CD14-positive monocyte (primary cell): ENCODE measurements around the gene PLEKHG4. TPM values are rescaled to one million over a fixed set of nuclear protein-coding genes. Genes with fewer than 3 reads are reported as not detected.

Experiments used
- DNase-seq, 3 donors: peaks; one replicate each; pipeline ENCODE4 v3.0.0-alpha.2; 2011 to 2022
- H2AFZ ChIP-seq: 2 replicates; pipeline ENCODE4 v1.6.0; 2012; ENCODE audit warnings: mild to moderate bottlenecking, low read depth, low read length, inconsistent platforms; ENCODE audit not compliant: insufficient read depth, poor library complexity, severe bottlenecking
- H3K27ac ChIP-seq, 2 donors: 1 replicate in 1 of 2; 2 replicates in 1 of 2; pipeline ENCODE4 v1.5.1; 2012 to 2013; ENCODE audit warnings: low read length in 2 of 2, control low read depth in 1 of 2, inconsistent platforms in 1 of 2, low read depth in 1 of 2, mild to moderate bottlenecking in 1 of 2
- H3K27me3 ChIP-seq, 2 donors: one replicate each; pipeline versions ENCODE4 v1.6.0 to v1.6.1; 2011 to 2013; ENCODE audit warnings: low read length in 2 of 2; ENCODE audit not compliant: control insufficient read depth in 2 of 2, insufficient read depth in 2 of 2
- H3K36me3 ChIP-seq, 2 donors: replicated peaks in 1 of 2; 1 replicate in 1 of 2; 2 replicates in 1 of 2; pipeline versions ENCODE4 v1.5.1 to v1.6.1; 2012 to 2013; ENCODE audit warnings: low read length in 2 of 2, control low read depth in 1 of 2, inconsistent platforms in 1 of 2, mild to moderate bottlenecking in 1 of 2; ENCODE audit not compliant: insufficient read depth in 2 of 2, control insufficient read depth in 1 of 2
- H3K4me1 ChIP-seq, 2 donors: 1 replicate in 1 of 2; 2 replicates in 1 of 2; pipeline versions ENCODE4 v1.5.1 to v1.6.1; 2012 to 2013; ENCODE audit warnings: low read length in 2 of 2, control low read depth in 1 of 2, inconsistent platforms in 1 of 2, mild to moderate bottlenecking in 1 of 2, moderate library complexity in 1 of 2; ENCODE audit not compliant: insufficient read depth in 2 of 2, control insufficient read depth in 1 of 2
- H3K4me2 ChIP-seq: replicated peaks from 2 replicates; pipeline ENCODE3; 2012; ENCODE audit warnings: low read length, moderate library complexity, mild to moderate bottlenecking; ENCODE audit not compliant: poor library complexity, severe bottlenecking; ENCODE audit errors: extremely low read depth
- H3K4me3 ChIP-seq, 3 experiments: fragments of 200-600 bp in 1 of 3; sonication (generic) in 1 of 3; replicated peaks in 1 of 3; 1 replicate in 2 of 3; 2 replicates in 1 of 3; pipeline ENCODE4 v1.5.1; 2011 to 2013; ENCODE audit warnings: low read length in 3 of 3, mild to moderate bottlenecking in 3 of 3, control low read depth in 2 of 3, low read depth in 2 of 3, inconsistent platforms in 1 of 3, moderate library complexity in 1 of 3
- H3K79me2 ChIP-seq: 2 replicates; pipeline ENCODE4 v1.6.0; 2012; ENCODE audit warnings: mild to moderate bottlenecking, control low read depth, inconsistent platforms, low read length, moderate library complexity; ENCODE audit not compliant: insufficient read depth
- H3K9ac ChIP-seq: 2 replicates; pipeline ENCODE4 v1.6.0; 2017; ENCODE audit warnings: low read length, mild to moderate bottlenecking; ENCODE audit not compliant: insufficient read depth, poor library complexity, severe bottlenecking
- H3K9me3 ChIP-seq, 2 donors: replicated peaks in 1 of 2; 1 replicate in 1 of 2; 2 replicates in 1 of 2; pipeline versions ENCODE4 v1.5.1 to v1.6.1; 2012 to 2013; ENCODE audit warnings: low read length in 2 of 2, control low read depth in 1 of 2; ENCODE audit not compliant: control insufficient read depth in 1 of 2, insufficient read depth in 1 of 2
- H4K20me1 ChIP-seq: 2 replicates; pipeline ENCODE4 v1.6.0; 2012; ENCODE audit warnings: mild to moderate bottlenecking, low read length, control low read depth, moderate library complexity; ENCODE audit not compliant: insufficient read depth
- H3K27ac Mint-ChIP-seq, 7 donors: one replicate each; pipeline ENCODE4 v1.8.0; 2020; ENCODE audit warnings: mild to moderate bottlenecking in 7 of 7, mixed read lengths in 7 of 7, moderate library complexity in 6 of 7, inconsistent platforms in 2 of 7
- H3K27me3 Mint-ChIP-seq, 3 donors: one replicate each; pipeline ENCODE4 v1.8.0; 2021 to 2022; ENCODE audit warnings: low read depth in 3 of 3, mild to moderate bottlenecking in 3 of 3, mixed read lengths in 3 of 3, moderate library complexity in 3 of 3, inconsistent platforms in 1 of 3
- H3K36me3 Mint-ChIP-seq, 2 donors: one replicate each; pipeline ENCODE4 v1.8.0; 2020; ENCODE audit warnings: mixed read lengths in 2 of 2, inconsistent platforms in 1 of 2, mild to moderate bottlenecking in 1 of 2
- H3K4me1 Mint-ChIP-seq: one replicate; pipeline ENCODE4 v1.8.0; 2020; ENCODE audit warnings: mild to moderate bottlenecking, mixed read lengths
- H3K4me3 Mint-ChIP-seq, 2 donors: one replicate each; pipeline ENCODE4 v1.8.0; 2020; ENCODE audit warnings: mild to moderate bottlenecking in 2 of 2, mixed read lengths in 2 of 2, moderate library complexity in 1 of 2
- H3K9me3 Mint-ChIP-seq, 7 donors: one replicate each; pipeline ENCODE4 v1.8.0; 2020 to 2022; ENCODE audit warnings: mixed read lengths in 7 of 7, mild to moderate bottlenecking in 6 of 7, moderate library complexity in 6 of 7, inconsistent platforms in 2 of 7
- CTCF ChIP-seq: fragments of 200-600 bp; IDR thresholded peaks from one replicate; pipeline ENCODE4 v1.8.0; 2022; ENCODE audit warnings: antibody characterized with exemption, mild to moderate bottlenecking
- WGBS: methylation state at CpG from one replicate; pipeline ENCODE4 v1.1.5; 2013; ENCODE audit warnings: missing lambda C conversion rate; ENCODE audit not compliant: insufficient coverage; 5-methylcytosine and 5-hydroxymethylcytosine counted together
- intact Hi-C, 2 donors: fragments of 100-400 bp; cut with micrococcal nuclease; formaldehyde crosslinking; loops; one replicate each; pipeline versions ENCODE4 v1.15.0 to v1.15.1; 2023
- polyA plus RNA-seq, 3 donors: library from polyadenylated mRNA; depleted of rRNA in 1 of 3; unstranded in 2 of 3; stranded (reverse) in 1 of 3; fragments of 300-500 nt in 2 of 3; fragments of >200 nt in 1 of 3; fragmentation: Illumina TruSeq in 2 of 3; gene quantifications; 1 replicate in 2 of 3; 2 replicates in 1 of 3; pipeline ENCODE4 v1.2.3, GENCODE V29; 2012 to 2021

The PLEKHG4 gene
- polyA plus RNA-seq, 3 donors: 0.79 to 3.2 (median 3.0) TPM

DNA sequence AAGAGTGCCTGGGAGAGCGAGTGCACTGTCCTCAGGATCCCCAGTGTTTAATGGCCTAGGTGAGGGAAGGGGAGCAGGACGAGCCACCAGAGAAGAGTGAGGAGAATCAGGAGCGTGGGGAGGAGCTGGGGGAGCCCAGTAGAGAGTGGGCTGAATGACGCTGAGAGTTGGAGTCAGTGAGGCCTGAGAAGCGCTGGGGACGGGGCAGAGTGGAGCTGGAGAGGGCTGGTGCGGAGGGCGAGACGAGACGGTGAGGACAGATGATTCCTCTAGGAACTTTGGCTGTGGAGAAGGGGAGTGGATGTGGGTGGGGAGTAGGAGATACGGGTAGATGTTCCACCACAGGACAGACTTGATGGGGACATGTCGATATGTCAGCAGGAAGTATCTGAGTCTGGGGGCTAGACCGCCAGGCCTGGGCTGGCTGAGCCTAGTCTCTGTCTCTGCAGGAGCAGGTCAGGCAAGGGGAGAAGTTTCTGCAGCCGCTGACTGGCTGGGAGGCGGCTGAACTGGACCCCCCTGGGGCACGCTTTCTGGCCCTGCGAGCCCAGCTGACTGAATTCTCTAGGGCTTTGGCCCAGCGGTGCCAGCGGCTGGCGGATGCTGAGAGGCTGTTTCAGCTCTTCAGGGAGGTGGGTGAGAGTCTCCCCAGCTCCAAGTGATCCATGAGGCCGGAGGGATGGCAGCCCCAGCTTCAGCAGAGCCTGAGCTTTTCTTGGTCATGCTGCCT is 4.7 kb downstream of the PLEKHG4 start:
- Mint-ChIP-seq H3K36me3 (no peaks in the 10 kb centered on the region), H3K27ac (no peak overlapping the region), H3K4me3 (no peak overlapping the region), H3K27me3 (peaks cover 0 to 3% (median 2%) of the 10 kb centered on the region in 3 donors), H3K4me1 (no peaks in the 10 kb centered on the region), H3K9me3 (no peaks in the 10 kb centered on the region)
- WGBS: 97% methylated on average over 21 of the region's 21 CpGs
- H3K36me3 ChIP-seq: no peaks in the 10 kb centered on the region
- no peaks in the 10 kb centered on the region for H3K79me2 ChIP-seq
- no peaks in the 10 kb centered on the region for H3K27me3 ChIP-seq
- no peak for DNase-seq
- no peak overlapping the region for H3K4me2 ChIP-seq
- H3K9ac ChIP-seq: no peak overlapping the region
- H3K4me1 ChIP-seq: peaks cover 0 to 8% of the 10 kb centered on the region in 2 donors
- no peak for TF ChIP-seq CTCF
- no peak overlapping the region for H3K27ac ChIP-seq
- H3K9me3 ChIP-seq: no peaks in the 10 kb centered on the region
- H2AFZ ChIP-seq: no peak overlapping the region
- H3K4me3 ChIP-seq: no peak overlapping the region
- H4K20me1 ChIP-seq: no peaks in the 10 kb centered on the region
- intact Hi-C loops: loop anchor here in 1 of 2 donors (5.0 kb wide), 1 partner anchor 113 kb away; no protein-coding TSS in a partner anchor

- no peak overlapping the region for H2AFZ ChIP-seq
- no peak for TF ChIP-seq CTCF
These were observed 5.6 kb downstream of the PLEKHG4 start for GRCh38 chr16:67284699-67285646.

More at GRCh38 chr16:67284699-67285646, 5.6 kb downstream of the PLEKHG4 start:
- no peaks in the 10 kb centered on the region for H3K36me3 ChIP-seq
- H3K27me3 ChIP-seq: no peaks in the 10 kb centered on the region
- WGBS: 94% methylated on average over 32 of the region's 34 CpGs
- no peaks in the 10 kb centered on the region for H3K4me1 Mint-ChIP-seq
- no peak overlapping the region for H3K4me3 Mint-ChIP-seq
- no peaks in the 10 kb centered on the region for H3K79me2 ChIP-seq
- no peaks in the 10 kb centered on the region for H4K20me1 ChIP-seq
- no peak overlapping the region for H3K9ac ChIP-seq
- H3K4me3 ChIP-seq: no peak overlapping the region
- no peak overlapping the region for H3K4me2 ChIP-seq
- no peak for DNase-seq
- no peaks in the 10 kb centered on the region for H3K36me3 Mint-ChIP-seq
- H3K27ac Mint-ChIP-seq: no peak overlapping the region
- H3K9me3 ChIP-seq: no peaks in the 10 kb centered on the region
- no peaks in the 10 kb centered on the region for H3K9me3 Mint-ChIP-seq
- no peak overlapping the region for H3K27ac ChIP-seq
- H3K27me3 Mint-ChIP-seq: peaks cover 0 to 4% (median 2%) of the 10 kb centered on the region in 3 donors
- intact Hi-C loops: loop anchor here in 1 of 2 donors (5.0 kb wide), 1 partner anchor 112 kb away; no protein-coding TSS in a partner anchor
- H3K4me1 ChIP-seq: no peaks in the 10 kb centered on the region
